Testis (tissue), 2 donors: Measurements from ENCODE around the gene SEMG1.

Experiments
- CTCF ChIP-seq, 3 experiments: fragments of 450-650 bp in 2 of 3; fragments of 200-600 bp in 1 of 3; sonication (generic) in 1 of 3; IDR thresholded peaks; one replicate each; pipeline ENCODE4 v1.5.1; 2016 to 2019; ENCODE audit warnings: antibody characterized with exemption in 3 of 3, mild to moderate bottlenecking in 2 of 3, moderate library complexity in 1 of 3
- POLR2A ChIP-seq: fragments of 450-650 bp; IDR thresholded peaks from one replicate; pipeline ENCODE4 v1.6.1; 2017; ENCODE audit warnings: antibody characterized with exemption, mild to moderate bottlenecking, moderate library complexity

DNA sequence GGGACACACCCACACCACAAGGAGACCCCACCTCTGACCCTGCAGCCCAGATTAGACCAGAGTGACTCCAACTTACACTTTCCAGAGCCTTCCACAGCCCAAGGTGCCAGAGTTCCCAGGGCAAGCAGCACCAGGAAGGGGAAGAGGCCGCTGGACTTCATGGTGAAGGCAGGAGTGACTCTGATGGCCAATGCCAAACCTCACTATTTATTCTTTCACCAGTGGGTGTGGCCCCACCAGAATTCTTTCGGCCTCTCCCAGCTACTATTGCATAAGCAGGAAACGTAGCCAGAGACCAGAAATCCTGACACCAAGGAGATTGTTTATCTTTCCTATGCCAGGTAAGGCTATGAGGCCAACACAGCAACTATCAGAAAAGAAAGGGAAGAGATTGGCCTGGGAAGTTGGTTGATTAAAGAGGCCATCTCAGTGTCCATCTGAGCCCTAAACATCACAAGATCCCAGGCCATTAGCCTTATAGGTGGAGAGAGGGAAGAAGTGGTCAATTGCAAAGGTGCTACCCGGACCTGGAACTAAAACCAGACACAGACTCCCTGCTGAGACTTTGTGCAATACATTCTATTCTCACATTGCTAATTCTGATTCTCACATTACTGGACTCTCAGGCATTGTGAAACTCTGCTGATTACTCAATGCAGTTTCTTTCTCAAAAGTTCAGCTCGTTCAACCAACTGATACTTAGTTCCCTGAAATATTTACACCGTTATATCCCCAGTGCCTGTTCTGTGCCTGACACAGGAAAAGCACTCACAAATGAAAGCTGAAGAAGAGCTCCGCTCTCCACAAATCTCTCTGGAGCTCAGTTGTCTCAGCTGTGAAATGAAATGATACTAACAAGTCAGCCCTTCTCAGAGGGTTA lies 47.8 kb downstream of the SEMG1 start, which contains the start of gene SLPI:
- TF ChIP-seq CTCF (IDR thresholded peaks at IDR 0.05): no peak
- no peak for TF ChIP-seq POLR2A
